Sciatic nerve (tissue), 2 donors: Measurements from ENCODE around the gene SIM2. TPM values are rescaled to one million over a fixed set of nuclear protein-coding genes. Genes with fewer than 3 reads are reported as not detected.
A peak's percentile ranks its signal among the peaks of the same experiment; 100 is the strongest.

Experiments used
- ATAC-seq: fragments of 200-7000 bp; cut with Tn5 transposase; one replicate; pipeline ENCODE4 v1.9.1; 2020; ENCODE audit warnings: mild to moderate bottlenecking, moderate library complexity
- DNase-seq: peaks from one replicate; pipeline ENCODE4 v3.0.0-alpha.2; 2020; ENCODE audit warnings: low spot score
- intact Hi-C: fragments of 100-400 bp; cut with DNase I; formaldehyde crosslinking; loops from one replicate; pipeline ENCODE4 v1.14.2; 2022
- total RNA-seq: library from RNA; stranded (reverse); fragmentation: NEBNext Ultra II Directional; extraction: Animal tissue kit (Norgen Biotek cat#: 25700); gene quantifications from one replicate; pipeline ENCODE4 v1.2.1, GENCODE V29; 2021
- donor health status: DM: no; HTN: no; CAD: no.
- donor health status: DM: no; HTN: no; CAD: no.

SIM2 gene
- total RNA-seq, 1 donor from 2014 or later: not detected

DNA sequence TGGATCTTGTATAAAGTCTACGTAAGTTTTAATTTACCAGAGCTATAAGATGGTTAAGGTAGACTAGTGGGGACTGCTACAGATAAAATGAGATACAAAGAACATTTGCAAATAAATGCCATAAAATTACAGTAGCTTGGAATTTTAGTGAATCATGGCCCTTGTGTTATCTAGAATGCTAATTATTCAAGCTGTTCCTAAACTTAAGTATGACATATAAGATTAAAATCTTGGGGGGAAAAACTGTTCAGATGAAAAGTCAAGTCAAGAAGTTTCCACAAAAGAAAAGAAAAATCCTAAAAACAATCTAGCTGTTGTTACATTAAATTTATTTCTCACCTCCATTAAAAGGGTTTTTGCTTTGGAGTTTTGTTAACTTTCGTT is 51.7 kb downstream of the SIM2 start:
- intact Hi-C loops: no loop called here
- ATAC-seq (no peak), DNase-seq (no peak)

- DNase-seq (no peak), ATAC-seq (no peak)
- intact Hi-C loops: no loop called here
These were observed 52.5 kb downstream of the SIM2 start for GRCh38 chr21:36751383-36751782.

- DNase-seq: no peak
These were observed 54.6 kb downstream of the SIM2 start for GRCh38 chr21:36753556-36753955.

DNA sequence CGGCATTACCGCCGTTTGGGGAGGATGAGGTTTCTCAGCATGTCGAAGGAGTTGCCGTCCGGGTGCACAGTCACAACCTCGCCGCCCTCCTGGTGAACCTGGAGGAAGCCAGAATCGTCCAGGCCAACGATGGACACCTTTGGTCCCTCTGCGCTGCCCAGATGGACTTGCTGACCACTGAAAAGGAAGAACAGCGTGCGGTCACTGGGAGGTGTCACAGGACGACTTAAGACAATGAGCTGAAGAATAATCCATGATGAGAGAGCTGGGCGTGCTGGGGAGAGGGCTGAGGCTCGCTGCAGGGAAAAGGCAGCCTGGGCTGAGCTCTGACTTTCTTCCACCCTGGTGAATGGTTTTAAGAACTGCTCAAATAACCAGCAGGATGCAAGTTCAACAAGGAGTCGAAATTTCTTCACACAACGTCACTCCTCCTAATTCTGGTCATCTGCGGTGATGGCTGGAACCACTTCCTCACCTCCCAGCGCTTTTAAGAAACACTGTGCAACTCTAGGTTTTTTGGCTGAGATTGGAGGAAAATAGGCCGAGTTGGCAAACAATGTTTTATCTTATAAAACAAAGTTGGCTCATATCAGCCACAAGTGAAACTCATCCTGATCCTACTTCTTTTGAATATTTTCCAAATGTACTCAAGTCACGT is 55.5 kb downstream of the SIM2 start:
- intact Hi-C loops: no loop called here
- no peak for ATAC-seq
- no peak for DNase-seq

More at GRCh38 chr21:36753556-36753955, 54.6 kb downstream of the SIM2 start:
- intact Hi-C loops: no loop called here
- no peak for ATAC-seq

GRCh38 chr21:36756527-36756926 is 57.6 kb downstream of the SIM2 start:
- intact Hi-C loops: no loop called here
- ATAC-seq (no peak), DNase-seq (no peak)

- DNase-seq: no peak
- intact Hi-C loops: no loop called here
- no peak for ATAC-seq
These were observed 58.3 kb downstream of the SIM2 start for GRCh38 chr21:36757196-36757595.

- ATAC-seq (no peak), DNase-seq (no peak)
- intact Hi-C loops: loop anchor here (5.0 kb wide), 1 partner anchor 902 kb away; no protein-coding TSS in a partner anchor
These were observed 60.6 kb downstream of the SIM2 start for GRCh38 chr21:36759348-36760083.

- intact Hi-C loops: loop anchor here (5.0 kb wide), 1 partner anchor 904 kb away; no protein-coding TSS in a partner anchor
- DNase-seq: no peak
- no peak for ATAC-seq
These were observed 62.8 kb downstream of the SIM2 start for GRCh38 chr21:36761685-36762084.

DNA sequence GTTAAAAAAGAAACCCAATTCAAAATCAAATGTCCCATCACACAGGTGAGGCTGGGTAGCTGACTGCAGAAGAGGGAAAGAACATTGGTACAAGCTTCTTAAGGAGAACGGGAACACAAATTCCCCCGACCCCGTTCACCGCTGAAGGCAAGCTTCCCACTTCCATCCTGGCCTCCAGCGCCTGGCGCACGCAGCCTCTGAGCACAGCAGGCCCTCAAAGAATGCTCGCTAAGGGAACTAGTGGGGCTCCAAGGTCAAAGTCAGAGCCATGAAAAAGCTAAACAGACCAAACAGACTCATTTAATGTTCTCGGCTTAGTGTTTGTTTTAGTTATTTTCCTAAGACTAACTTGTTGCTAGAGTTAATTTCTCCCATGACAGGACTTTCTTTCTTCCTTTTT is 63.7 kb downstream of the SIM2 start:
- intact Hi-C loops: loop anchor here (5.0 kb wide), 1 partner anchor 905 kb away; no protein-coding TSS in a partner anchor
- ATAC-seq: no peak
- DNase-seq: no peak

DNA sequence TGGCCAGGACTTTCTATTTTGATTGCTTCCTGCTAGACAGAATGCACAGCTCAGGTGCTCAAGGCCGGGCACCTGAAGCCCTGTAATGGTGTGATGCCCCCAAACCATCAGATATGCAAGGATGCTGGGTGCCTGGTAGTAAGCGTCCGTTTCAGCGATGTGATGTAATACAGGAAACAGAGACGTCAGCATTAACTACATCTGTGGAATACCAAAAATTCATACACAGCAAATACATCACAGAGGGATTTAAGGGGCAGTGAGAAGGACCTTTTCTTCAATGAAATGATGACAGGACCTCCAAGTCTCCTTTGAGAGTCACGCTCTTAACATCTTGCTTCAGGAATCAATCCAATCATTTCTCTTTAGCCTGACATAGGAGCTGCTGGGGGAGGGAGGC is 64.4 kb downstream of the SIM2 start:
- ATAC-seq (no peak), DNase-seq (no peak)
- intact Hi-C loops: loop anchor here (5.0 kb wide), 1 partner anchor 906 kb away; no protein-coding TSS in a partner anchor

DNA sequence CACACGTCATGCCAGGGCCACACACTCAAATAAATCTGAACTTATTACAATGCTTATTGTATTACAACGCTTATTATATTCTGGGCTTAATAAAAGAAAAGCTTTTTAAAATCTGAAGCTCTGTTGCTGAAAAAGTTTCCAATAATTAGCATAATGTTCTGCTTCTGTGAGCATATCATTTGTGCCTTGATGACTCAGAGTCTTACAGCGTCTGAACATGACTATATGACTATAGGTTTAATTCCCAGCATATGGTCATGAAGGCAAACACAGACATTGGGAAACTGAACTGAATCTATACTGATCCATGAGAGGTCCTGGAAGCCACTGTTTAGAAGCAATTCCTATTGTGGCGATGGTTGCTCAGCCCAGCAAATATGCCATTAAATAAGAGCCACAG is 66.3 kb downstream of the SIM2 start:
- intact Hi-C loops: no loop called here
- ATAC-seq (no peak), DNase-seq (no peak)

GRCh38 chr21:36766511-36766910 is 67.6 kb downstream of the SIM2 start:
- DNase-seq (no peak), ATAC-seq (peak; percentile 54)
- intact Hi-C loops: no loop called here

DNA sequence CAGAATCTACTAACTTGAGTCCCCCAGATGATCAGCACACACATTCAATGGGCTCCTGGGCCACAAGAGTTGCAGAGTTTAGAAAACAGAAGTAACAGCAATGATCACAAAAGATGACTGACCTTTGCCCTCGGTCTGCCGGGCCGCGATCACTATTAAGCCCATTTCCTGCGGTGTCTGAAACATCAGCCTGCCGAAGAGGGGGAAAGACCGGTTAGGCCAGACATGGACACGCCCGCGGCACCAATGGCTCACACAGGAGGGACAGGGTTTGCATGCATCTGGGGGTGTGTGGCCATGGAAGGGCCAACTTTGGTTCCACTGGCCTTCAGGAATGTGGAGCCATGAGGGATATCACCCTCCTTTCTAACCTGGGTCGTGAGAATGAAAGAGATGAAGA is 68.2 kb downstream of the SIM2 start:
- no peak for ATAC-seq
- DNase-seq: no peak
- intact Hi-C loops: no loop called here

GRCh38 chr21:36768496-36768895 is 69.6 kb downstream of the SIM2 start:
- ATAC-seq (peak; percentile 68), DNase-seq (no peak)
- intact Hi-C loops: no loop called here

GRCh38 chr21:36769051-36769839 is 70.3 kb downstream of the SIM2 start:
- ATAC-seq (peak; percentile 24), DNase-seq (no peak)
- intact Hi-C loops: no loop called here

DNA sequence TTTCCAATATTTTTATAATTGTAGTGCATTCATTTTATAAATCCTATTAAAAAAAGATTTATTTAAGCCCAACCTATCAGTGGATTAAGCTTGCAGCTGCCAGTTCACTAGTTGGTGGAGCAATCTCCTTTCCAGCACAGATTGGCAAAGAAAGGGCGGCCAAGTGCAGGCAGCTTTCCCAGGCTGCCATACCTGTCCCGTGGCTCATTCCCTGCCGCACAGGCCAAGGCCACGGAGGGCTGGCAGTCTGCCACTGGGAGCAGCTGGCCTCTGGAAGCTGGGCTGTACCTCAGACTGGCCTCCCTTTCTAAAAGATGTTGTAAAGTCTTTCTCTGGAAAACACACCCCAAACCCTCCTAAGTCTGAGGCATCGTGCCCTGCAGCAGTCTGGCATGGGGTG is 74.2 kb downstream of the SIM2 start:
- no peak for ATAC-seq
- intact Hi-C loops: no loop called here
- no peak for DNase-seq

GRCh38 chr21:36773995-36774394 is 75.1 kb downstream of the SIM2 start:
- ATAC-seq (no peak), DNase-seq (no peak)
- intact Hi-C loops: no loop called here

DNA sequence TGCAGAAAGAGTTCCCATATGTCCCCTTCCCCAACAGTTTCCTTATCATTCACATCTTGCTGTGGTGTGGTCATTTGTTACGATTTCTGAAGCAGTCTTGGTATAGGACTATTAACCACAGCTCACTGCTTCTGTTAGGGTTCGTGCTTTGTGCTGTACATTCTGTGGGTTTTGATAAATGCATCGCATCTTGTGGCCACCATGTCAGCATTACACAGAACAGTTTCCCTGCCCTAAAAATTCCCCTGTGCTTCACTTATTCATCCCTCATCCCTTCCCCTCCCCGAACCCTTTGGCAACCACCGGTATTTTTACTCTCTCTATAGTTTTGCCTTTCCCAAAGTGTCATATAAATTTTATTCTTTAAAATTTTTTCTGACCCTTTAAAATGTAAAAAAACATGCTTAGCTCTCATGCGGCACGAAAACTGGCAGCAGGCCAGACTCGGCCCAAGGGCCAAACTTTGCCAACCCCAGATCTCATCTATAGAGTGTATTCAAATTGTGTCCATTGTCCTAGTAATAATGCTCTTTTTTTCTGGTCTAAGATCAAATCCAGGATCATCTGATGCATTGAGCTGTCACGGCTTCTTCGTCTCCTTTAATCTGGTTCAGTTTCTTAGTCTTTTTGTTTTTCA is 78.2 kb downstream of the SIM2 start:
- intact Hi-C loops: no loop called here
- DNase-seq: no peak
- no peak for ATAC-seq

DNA sequence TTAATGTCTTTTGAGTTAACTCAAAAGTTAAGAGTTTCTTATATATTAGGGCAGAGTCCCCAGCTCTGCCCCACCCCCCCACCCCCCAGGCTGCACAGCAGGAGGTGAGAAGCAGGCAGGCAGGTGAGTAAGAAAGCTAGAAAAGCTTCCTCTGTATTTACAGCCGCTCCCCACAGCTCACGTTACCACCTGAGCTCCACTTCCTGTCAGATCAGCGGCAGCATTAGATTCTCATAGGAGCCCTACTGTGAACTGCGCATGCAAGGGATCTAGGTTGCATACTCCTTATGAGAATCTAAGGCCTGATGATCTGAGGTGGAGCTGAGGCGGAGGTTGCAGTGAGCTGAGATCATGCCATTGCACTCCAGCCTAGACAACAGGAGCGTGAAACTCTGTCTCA is 81.9 kb downstream of the SIM2 start:
- ATAC-seq (no peak), DNase-seq (no peak)
- intact Hi-C loops: no loop called here
